Panc1 (cell line): Measurements from ENCODE around the gene OSBPL10. TPM values are rescaled to one million over a fixed set of nuclear protein-coding genes. Genes with fewer than 3 reads are reported as not detected.

ENCODE experiments used
- ATAC-seq: fragments of 200-7000 bp; cut with Tn5 transposase; 2 replicates; pipeline ENCODE4 v1.9.1; 2020; ENCODE audit warnings: mild to moderate bottlenecking, moderate library complexity
- BruUV-seq: library from RNA; stranded (reverse); fragments of 400-500 nt; replicated peaks from 2 replicates; lab custom pipeline; 2021; lab: Mats Ljungman, UMichigan
- CTCF ChIA-PET: fragments of 300-600 bp; sonication (Branson Sonifier 250); formaldehyde crosslinking; loops from one replicate; lab custom pipeline; 2022; ENCODE audit warnings: antibody characterized with exemption; lab: Charles Lee
- POLR2A ChIA-PET: fragments of 300-600 bp; sonication (Branson Sonifier 250); formaldehyde crosslinking; loops from one replicate; lab custom pipeline; 2022; ENCODE audit warnings: antibody characterized with exemption; lab: Charles Lee
- DNase-seq: peaks from one replicate; pipeline ENCODE4 v3.0.0-alpha.2; 2010; ENCODE audit warnings: low read depth, low spot score
- H3K27ac ChIP-seq: 2 replicates; pipeline ENCODE4 v1.5.1; 2011; ENCODE audit warnings: mild to moderate bottlenecking, low read length, inconsistent platforms
- H3K27me3 ChIP-seq: fragments of 200-500 bp; sonication (Bioruptor generic); 2 replicates; pipeline ENCODE4 v1.6.0; 2014; ENCODE audit warnings: low read length, inconsistent platforms; ENCODE audit not compliant: control insufficient read depth, insufficient read depth
- H3K36me3 ChIP-seq: fragments of 200-500 bp; sonication (Bioruptor generic); 2 replicates; pipeline ENCODE4 v1.5.1; 2014; ENCODE audit warnings: inconsistent platforms, mild to moderate bottlenecking, low read length, moderate library complexity; ENCODE audit not compliant: control insufficient read depth, insufficient read depth
- H3K4me1 ChIP-seq: 2 replicates; pipeline ENCODE4 v1.5.1; 2011; ENCODE audit warnings: inconsistent platforms, mild to moderate bottlenecking, low read length, moderate library complexity; ENCODE audit not compliant: control insufficient read depth, insufficient read depth
- H3K4me3 ChIP-seq, 2 experiments: 2 replicates each; pipeline ENCODE4 v1.5.1; 2011 to 2012; ENCODE audit warnings: low read depth in 2 of 2, low read length in 2 of 2, mild to moderate bottlenecking in 2 of 2, inconsistent platforms in 1 of 2, moderate library complexity in 1 of 2
- H3K9me3 ChIP-seq: fragments of 200-500 bp; sonication (Bioruptor generic); 2 replicates; pipeline ENCODE4 v1.5.1; 2014; ENCODE audit warnings: low read depth, mild to moderate bottlenecking, inconsistent platforms, low read length, moderate library complexity; ENCODE audit not compliant: control insufficient read depth, insufficient read depth
- POLR2AphosphoS5 ChIP-seq: IDR thresholded peaks from 2 replicates; pipeline ENCODE4 v1.6.1; 2012; ENCODE audit warnings: mild to moderate bottlenecking, low read depth, low read length, moderate library complexity
- SIN3A ChIP-seq: IDR thresholded peaks from 2 replicates; pipeline ENCODE4 v1.6.1; 2012; ENCODE audit warnings: low read depth, mild to moderate bottlenecking, low read length, moderate library complexity, borderline replicate concordance; ENCODE audit not compliant: insufficient read depth
- TCF7L2 ChIP-seq: IDR thresholded peaks from 2 replicates; pipeline ENCODE4 v1.6.1; 2011; ENCODE audit warnings: mild to moderate bottlenecking, low read depth, low read length, inconsistent platforms
- in situ Hi-C: cut with HindIII; loops from 2 replicates; pipeline ENCODE4 v1.10.0; 2016; ENCODE audit warnings: low sequenced_read_pairs, low pct_unique_long_range_greater_than_20kb
- intact Hi-C: fragments of 100-400 bp; cut with micrococcal nuclease; formaldehyde crosslinking; loops from one replicate; pipeline ENCODE4 v1.10.0; 2022; ENCODE audit not compliant: unreplicated experiment
- total RNA-seq: library from RNA; stranded (reverse); gene quantifications from one replicate; pipeline ENCODE4 v1.2.1, GENCODE V29; 2021; ENCODE audit not compliant: unreplicated experiment
- TF ChIP-seq, protein P1 (sequence below): fragments of 450-650 bp; IDR thresholded peaks from 2 replicates; pipeline ENCODE4 v1.5.1; 2017; ENCODE audit warnings: mild to moderate bottlenecking
- TF ChIP-seq, protein P2 (sequence below), 2 experiments: IDR thresholded peaks; 2 replicates each; pipeline ENCODE4 v1.6.1; 2011 to 2012; ENCODE audit warnings: low read depth in 2 of 2, control low read depth in 1 of 2, low read length in 1 of 2, mild to moderate bottlenecking in 1 of 2, moderate library complexity in 1 of 2; ENCODE audit not compliant: insufficient read depth in 1 of 2

Gene OSBPL10
- total RNA-seq, 1 experiment from 2014 or later, result 88.1 TPM

DNA sequence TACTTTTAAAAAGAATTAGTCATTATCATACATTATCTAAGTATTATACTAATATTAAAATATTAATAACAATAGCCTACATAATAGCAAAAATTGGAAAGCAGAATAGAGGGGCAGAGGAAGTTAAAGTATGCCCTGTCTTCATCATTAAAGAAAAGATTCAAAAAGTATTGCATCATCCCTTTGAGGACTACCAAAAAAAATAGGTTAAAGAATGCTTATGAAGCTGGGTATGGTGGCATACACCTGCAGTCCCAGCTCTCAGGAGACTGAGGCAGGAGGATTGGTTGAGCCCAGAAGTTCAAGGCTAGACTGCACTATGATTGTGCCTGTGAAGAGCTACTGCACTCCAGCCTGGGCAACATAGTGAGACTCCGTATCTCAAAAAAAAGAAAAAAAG, 240.7 kb downstream of the OSBPL10 start:
- no peak for DNase-seq
- POLR2A ChIA-PET, result no interaction called here
- intact Hi-C loops, result no loop called here

DNA sequence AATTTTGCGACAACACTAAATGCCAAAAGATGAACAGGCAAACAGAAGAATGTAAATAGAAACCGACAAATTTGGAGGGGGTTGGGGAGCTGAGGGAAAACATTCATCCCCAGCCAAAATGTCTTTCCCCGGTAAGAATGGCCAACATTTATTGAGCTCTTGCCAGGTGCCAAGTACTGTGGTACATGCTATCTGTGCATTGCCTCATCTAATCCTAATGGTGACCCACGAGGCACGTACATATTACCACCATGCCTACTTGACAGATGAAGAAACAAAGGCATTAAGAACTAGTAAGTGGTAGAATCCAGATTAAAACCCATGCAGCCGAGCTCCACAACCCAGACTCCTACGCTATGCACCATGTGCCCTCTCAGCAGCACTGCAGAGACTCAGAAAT, 242.7 kb downstream of the OSBPL10 start:
- H3K4me3 ChIP-seq, result no peak overlapping the region
- no peaks in the 10 kb centered on the region for H3K27me3 ChIP-seq
- in situ Hi-C loops (no loop called here), intact Hi-C loops (no loop called here)
- DNase-seq, result no peak
- no TSS peak for BruUV-seq
- no peaks in the 10 kb centered on the region for H3K9me3 ChIP-seq
- no peak overlapping the region for H3K27ac ChIP-seq
- no peak for ATAC-seq
- H3K36me3 ChIP-seq, result no peaks in the 10 kb centered on the region
- POLR2A ChIA-PET, result no interaction called here
- CTCF ChIA-PET, result no interaction called here
- H3K4me1 ChIP-seq, result no peaks in the 10 kb centered on the region
- TF ChIP-seq SIN3A, result no peak
- no peak for TF ChIP-seq POLR2AphosphoS5
- TF ChIP-seq, protein P1, sequence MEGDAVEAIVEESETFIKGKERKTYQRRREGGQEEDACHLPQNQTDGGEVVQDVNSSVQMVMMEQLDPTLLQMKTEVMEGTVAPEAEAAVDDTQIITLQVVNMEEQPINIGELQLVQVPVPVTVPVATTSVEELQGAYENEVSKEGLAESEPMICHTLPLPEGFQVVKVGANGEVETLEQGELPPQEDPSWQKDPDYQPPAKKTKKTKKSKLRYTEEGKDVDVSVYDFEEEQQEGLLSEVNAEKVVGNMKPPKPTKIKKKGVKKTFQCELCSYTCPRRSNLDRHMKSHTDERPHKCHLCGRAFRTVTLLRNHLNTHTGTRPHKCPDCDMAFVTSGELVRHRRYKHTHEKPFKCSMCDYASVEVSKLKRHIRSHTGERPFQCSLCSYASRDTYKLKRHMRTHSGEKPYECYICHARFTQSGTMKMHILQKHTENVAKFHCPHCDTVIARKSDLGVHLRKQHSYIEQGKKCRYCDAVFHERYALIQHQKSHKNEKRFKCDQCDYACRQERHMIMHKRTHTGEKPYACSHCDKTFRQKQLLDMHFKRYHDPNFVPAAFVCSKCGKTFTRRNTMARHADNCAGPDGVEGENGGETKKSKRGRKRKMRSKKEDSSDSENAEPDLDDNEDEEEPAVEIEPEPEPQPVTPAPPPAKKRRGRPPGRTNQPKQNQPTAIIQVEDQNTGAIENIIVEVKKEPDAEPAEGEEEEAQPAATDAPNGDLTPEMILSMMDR, result no peak
- TF ChIP-seq, protein P2, sequence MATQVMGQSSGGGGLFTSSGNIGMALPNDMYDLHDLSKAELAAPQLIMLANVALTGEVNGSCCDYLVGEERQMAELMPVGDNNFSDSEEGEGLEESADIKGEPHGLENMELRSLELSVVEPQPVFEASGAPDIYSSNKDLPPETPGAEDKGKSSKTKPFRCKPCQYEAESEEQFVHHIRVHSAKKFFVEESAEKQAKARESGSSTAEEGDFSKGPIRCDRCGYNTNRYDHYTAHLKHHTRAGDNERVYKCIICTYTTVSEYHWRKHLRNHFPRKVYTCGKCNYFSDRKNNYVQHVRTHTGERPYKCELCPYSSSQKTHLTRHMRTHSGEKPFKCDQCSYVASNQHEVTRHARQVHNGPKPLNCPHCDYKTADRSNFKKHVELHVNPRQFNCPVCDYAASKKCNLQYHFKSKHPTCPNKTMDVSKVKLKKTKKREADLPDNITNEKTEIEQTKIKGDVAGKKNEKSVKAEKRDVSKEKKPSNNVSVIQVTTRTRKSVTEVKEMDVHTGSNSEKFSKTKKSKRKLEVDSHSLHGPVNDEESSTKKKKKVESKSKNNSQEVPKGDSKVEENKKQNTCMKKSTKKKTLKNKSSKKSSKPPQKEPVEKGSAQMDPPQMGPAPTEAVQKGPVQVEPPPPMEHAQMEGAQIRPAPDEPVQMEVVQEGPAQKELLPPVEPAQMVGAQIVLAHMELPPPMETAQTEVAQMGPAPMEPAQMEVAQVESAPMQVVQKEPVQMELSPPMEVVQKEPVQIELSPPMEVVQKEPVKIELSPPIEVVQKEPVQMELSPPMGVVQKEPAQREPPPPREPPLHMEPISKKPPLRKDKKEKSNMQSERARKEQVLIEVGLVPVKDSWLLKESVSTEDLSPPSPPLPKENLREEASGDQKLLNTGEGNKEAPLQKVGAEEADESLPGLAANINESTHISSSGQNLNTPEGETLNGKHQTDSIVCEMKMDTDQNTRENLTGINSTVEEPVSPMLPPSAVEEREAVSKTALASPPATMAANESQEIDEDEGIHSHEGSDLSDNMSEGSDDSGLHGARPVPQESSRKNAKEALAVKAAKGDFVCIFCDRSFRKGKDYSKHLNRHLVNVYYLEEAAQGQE (IDR thresholded peaks at IDR 0.05; ENCODE audit: insufficient read depth in 1 of 2, low read depth in 2 of 2, low read length in 1 of 2), result no peak
- TF ChIP-seq TCF7L2, result no peak

More for the DNA sequence above, 240.7 kb downstream of the OSBPL10 start:
- Histone ChIP-seq H3K9me3 (no peaks in the 10 kb centered on the region), H3K36me3 (no peaks in the 10 kb centered on the region), H3K27me3 (no peaks in the 10 kb centered on the region), H3K4me1 (no peaks in the 10 kb centered on the region), H3K4me3 (no peak overlapping the region), H3K27ac (no peak overlapping the region)
- TF ChIP-seq, protein P2 (IDR thresholded peaks at IDR 0.05; ENCODE audit: insufficient read depth in 1 of 2, low read depth in 2 of 2, low read length in 1 of 2), result no peak
- TF ChIP-seq TCF7L2 (no peak), POLR2AphosphoS5 (no peak)
- TF ChIP-seq, protein P1, result no peak
- in situ Hi-C loops, result no loop called here
- CTCF ChIA-PET, result no interaction called here
- ATAC-seq, result no peak
- no TSS peak for BruUV-seq
